Gastrocnemius medialis (tissue), 4 donors: ENCODE data around the gene TNFSF13. TPM values are rescaled to one million over a fixed set of nuclear protein-coding genes. Genes with fewer than 3 reads are reported as not detected.

ENCODE experiments used
- ATAC-seq, 2 donors: fragments of 150-250 bp; one replicate each; pipeline ENCODE4 v1.9.1; 2016
- DNase-seq, 2 donors: peaks; one replicate each; pipeline ENCODE4 v3.0.0-alpha.2; 2019
- H3K27ac ChIP-seq, 4 donors: fragments of 200-600 bp; sonication (generic); 1 replicate in 1 of 4; 2 replicates in 3 of 4; pipeline ENCODE4 v1.5.1; 2016 to 2018; ENCODE audit warnings: mild to moderate bottlenecking in 2 of 4, moderate library complexity in 1 of 4
- H3K27me3 ChIP-seq, 3 donors: fragments of 200-600 bp; sonication (generic) in 2 of 3; 1 replicate in 1 of 3; 2 replicates in 2 of 3; pipeline versions ENCODE4 v1.5.1 to v1.6.0; 2016 to 2019; ENCODE audit warnings: mild to moderate bottlenecking in 1 of 3, moderate library complexity in 1 of 3
- H3K36me3 ChIP-seq, 2 donors: fragments of 200-600 bp; sonication (generic) in 1 of 2; one replicate each; pipeline ENCODE4 v1.5.1; 2017 to 2018
- H3K4me1 ChIP-seq, 2 donors: fragments of 200-600 bp; sonication (generic) in 1 of 2; one replicate each; pipeline ENCODE4 v1.5.1; 2016 to 2017; ENCODE audit warnings: mild to moderate bottlenecking in 2 of 2
- H3K4me3 ChIP-seq, 4 donors: fragments of 200-600 bp; sonication (generic) in 3 of 4; 1 replicate in 1 of 4; 2 replicates in 3 of 4; pipeline ENCODE4 v1.5.1; 2016 to 2019; ENCODE audit warnings: mild to moderate bottlenecking in 2 of 4
- H3K9me3 ChIP-seq, 3 donors: fragments of 200-600 bp; sonication (generic) in 2 of 3; 1 replicate in 1 of 3; 2 replicates in 2 of 3; pipeline ENCODE4 v1.5.1; 2016 to 2019
- POLR2A ChIP-seq, 2 donors: fragments of 450-650 bp; IDR thresholded peaks; one replicate each; pipeline ENCODE4 v1.6.1; 2017; ENCODE audit warnings: antibody characterized with exemption in 2 of 2, mild to moderate bottlenecking in 2 of 2, moderate library complexity in 2 of 2
- in situ Hi-C, 4 donors: fragments of 200-750 bp; cut with MboI; loops; one replicate each; pipeline versions ENCODE4 v1.15.0 to v1.8.0; 2017; ENCODE audit warnings: low sequenced_read_pairs in 4 of 4
- intact Hi-C: fragments of 100-400 bp; cut with DNase I; formaldehyde crosslinking; loops from one replicate; pipeline ENCODE4 v1.15.1; 2023; ENCODE audit warnings: low total_unique reads
- total RNA-seq, 4 donors: library from RNA; depleted of rRNA; stranded (reverse); fragments of >200 nt; gene quantifications; one replicate each; pipeline versions ENCODE4 v1.1.0 to v1.2.3, GENCODE V29; 2016
- TF ChIP-seq, protein P1 (sequence below), 5 experiments: fragments of 450-650 bp in 3 of 5; fragments of 200-600 bp in 2 of 5; sonication (generic) in 2 of 5; IDR thresholded peaks in 4 of 5; conservative IDR thresholded peaks in 1 of 5; 1 replicate in 4 of 5; 2 replicates in 1 of 5; pipeline ENCODE4 v1.5.1; 2016 to 2019; ENCODE audit warnings: antibody characterized with exemption in 5 of 5, mild to moderate bottlenecking in 3 of 5, moderate library complexity in 3 of 5

Gene TNFSF13
- total RNA-seq, 4 donors from 2014 or later, result 2.8 to 8.4 (median 5.0) TPM

DNA sequence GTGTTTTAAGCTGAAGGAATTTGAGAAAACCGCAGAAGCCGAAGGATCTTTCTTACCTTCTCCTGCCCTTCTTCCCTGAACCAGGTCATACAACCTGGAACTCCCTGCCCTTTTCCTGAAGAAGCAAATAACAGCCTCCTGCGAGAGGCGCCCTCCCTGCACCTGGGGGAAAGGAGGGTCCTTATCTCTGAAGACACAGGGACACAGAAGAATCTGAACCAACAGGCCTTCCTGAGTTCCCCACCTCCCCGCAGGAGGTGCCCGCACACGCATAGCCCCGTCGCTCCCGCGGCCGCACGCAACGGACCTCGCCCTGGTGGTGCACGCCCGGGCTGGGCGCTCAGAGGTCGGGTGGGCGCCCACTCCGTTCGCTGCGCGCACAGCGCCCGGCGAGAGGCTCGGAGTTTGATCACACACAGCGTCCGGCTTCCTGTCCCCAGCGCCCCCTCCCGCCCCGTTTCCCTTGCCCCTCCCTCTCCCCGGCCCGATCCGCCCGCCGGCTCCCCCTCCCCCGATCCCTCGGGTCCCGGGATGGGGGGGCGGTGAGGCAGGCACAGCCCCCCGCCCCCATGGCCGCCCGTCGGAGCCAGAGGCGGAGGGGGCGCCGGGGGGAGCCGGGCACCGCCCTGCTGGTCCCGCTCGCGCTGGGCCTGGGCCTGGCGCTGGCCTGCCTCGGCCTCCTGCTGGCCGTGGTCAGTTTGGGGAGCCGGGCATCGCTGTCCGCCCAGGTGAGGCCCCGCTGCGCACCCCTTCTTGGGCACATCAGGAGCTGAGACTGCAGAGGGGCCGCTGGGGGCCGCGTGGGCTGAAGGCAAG, 9.8 kb upstream of the TNFSF13 start, which contains the start of gene TNFSF12:
Gene TNFSF12 (plus strand): TSS at position 474 of the 816 bp plus-strand sequence. CDS start 96 bp downstream, at position 570.
- DNase-seq (peak; percentile 35 to 41), ATAC-seq (peak; percentile 68 to 71)
- peaks cover 4 to 13% of the 10 kb centered on the region in 2 donors for H3K4me1 ChIP-seq
- intact Hi-C loops (no loop called here), in situ Hi-C loops (loop anchor here in 1 of 4 donors (25.0 kb wide), 1 partner anchor 186 kb away; the partner anchor contains the start of genes KCTD11 and TMEM95)
- H3K27me3 ChIP-seq, result no peaks in the 10 kb centered on the region
- H3K4me3 ChIP-seq, result peak within 1 kb of the TSS; percentile 62 to 85 (median 66)
- H3K36me3 ChIP-seq, result no peaks in the 10 kb centered on the region
- TF ChIP-seq POLR2A (IDR thresholded peaks at IDR 0.05), result peak in 1 of 2 donors; percentile 28
- TF ChIP-seq, protein P1, sequence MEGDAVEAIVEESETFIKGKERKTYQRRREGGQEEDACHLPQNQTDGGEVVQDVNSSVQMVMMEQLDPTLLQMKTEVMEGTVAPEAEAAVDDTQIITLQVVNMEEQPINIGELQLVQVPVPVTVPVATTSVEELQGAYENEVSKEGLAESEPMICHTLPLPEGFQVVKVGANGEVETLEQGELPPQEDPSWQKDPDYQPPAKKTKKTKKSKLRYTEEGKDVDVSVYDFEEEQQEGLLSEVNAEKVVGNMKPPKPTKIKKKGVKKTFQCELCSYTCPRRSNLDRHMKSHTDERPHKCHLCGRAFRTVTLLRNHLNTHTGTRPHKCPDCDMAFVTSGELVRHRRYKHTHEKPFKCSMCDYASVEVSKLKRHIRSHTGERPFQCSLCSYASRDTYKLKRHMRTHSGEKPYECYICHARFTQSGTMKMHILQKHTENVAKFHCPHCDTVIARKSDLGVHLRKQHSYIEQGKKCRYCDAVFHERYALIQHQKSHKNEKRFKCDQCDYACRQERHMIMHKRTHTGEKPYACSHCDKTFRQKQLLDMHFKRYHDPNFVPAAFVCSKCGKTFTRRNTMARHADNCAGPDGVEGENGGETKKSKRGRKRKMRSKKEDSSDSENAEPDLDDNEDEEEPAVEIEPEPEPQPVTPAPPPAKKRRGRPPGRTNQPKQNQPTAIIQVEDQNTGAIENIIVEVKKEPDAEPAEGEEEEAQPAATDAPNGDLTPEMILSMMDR (IDR thresholded peaks at IDR 0.05 in 4 of 5, conservative IDR thresholded peaks at IDR 0.05 in 1 of 5), result peak in 2 of 5 experiments; percentile 17 to 39
- H3K27ac ChIP-seq, result peak within 1 kb of the TSS; percentile 62 to 81 (median 76)
- no peaks in the 10 kb centered on the region for H3K9me3 ChIP-seq

DNA sequence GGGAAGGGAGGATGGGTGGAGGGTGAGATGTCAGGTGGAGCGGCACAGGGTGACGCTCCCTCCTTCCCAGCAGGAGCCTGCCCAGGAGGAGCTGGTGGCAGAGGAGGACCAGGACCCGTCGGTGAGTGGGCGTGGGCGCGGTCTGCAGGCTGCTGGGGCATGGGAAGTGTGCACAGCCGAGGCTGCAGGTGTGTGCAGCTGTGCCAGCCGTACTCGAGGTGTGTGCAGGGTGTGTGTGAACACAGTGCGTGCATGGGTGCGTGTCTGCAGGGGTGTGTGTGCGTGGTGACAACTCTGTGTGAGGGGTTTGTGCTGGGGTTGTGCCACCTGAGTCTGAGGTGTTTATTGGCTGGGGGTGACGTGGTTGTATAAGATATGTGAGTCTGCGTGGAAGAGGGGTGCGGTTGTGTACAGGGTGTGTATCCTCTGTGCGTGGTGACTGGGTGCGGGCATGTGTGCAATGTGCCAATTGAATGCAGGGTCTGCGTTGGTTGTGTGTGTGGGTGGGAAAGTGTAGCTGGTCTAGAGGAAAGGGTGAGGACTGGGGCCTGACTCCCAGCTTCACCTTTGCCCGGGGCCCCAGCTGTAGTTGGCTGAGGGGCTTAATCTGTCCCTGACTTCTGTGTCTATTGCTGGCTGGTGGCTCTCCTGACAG, 9.0 kb upstream of the TNFSF13 start:
- DNase-seq (no peak), ATAC-seq (peak; percentile 36 to 52)
- Histone ChIP-seq H3K4me3 (peak overlapping the region; percentile 62 to 85 (median 66)), H3K4me1 (peaks cover 4 to 13% of the 10 kb centered on the region in 2 donors), H3K27me3 (no peaks in the 10 kb centered on the region), H3K9me3 (no peaks in the 10 kb centered on the region), H3K36me3 (no peaks in the 10 kb centered on the region), H3K27ac (peak overlapping the region; percentile 62 to 81 (median 76))
- TF ChIP-seq, protein P1 (IDR thresholded peaks at IDR 0.05 in 4 of 5, conservative IDR thresholded peaks at IDR 0.05 in 1 of 5), result peak in 1 of 5 experiments; percentile 1
- no peak for TF ChIP-seq POLR2A (IDR thresholded peaks at IDR 0.05)
- in situ Hi-C loops, result loop anchor here in 2 of 4 donors (10.0 to 25.0 kb wide), 3 partner anchors 45 to 187 kb away; partner anchors contain the start of genes CHRNB1 (in 1 of the 2), FGF11 (in 1 of the 2), KCTD11 (in 1 of the 2) and SPEM2 (in 1 of the 2)
- intact Hi-C loops, result no loop called here

DNA sequence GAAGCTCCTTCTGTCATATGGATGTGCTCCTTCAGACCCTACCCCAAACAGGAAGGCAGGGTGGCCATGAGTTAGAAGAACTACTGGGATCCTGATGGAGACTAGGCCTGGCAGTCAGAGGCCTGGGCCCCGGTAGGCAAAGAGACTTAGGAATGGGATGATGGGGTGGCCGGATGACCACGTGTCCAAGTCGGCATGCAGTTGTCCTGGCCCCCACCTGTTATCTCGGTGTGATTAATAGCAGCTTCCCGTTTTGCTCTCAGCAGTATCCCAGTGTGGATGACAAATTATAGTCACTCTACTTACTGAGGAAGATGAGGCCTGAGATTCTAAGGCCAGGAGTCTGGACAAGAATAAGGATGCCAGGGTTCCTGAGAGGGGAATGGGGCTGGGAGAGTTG, 8.2 kb upstream of the TNFSF13 start:
- in situ Hi-C loops (loop anchor here in 1 of 4 donors (10.0 to 25.0 kb wide), 2 partner anchors 46 to 113 kb away; partner anchors contain the start of genes CHRNB1, FGF11, SPEM2 and SPEM3), intact Hi-C loops (no loop called here)
- ATAC-seq, result no peak
- H3K4me3 ChIP-seq, result no peak overlapping the region
- H3K9me3 ChIP-seq, result no peaks in the 10 kb centered on the region
- peaks cover 4 to 13% of the 10 kb centered on the region in 2 donors for H3K4me1 ChIP-seq
- no peaks in the 10 kb centered on the region for H3K36me3 ChIP-seq
- TF ChIP-seq, protein P1 (IDR thresholded peaks at IDR 0.05 in 4 of 5, conservative IDR thresholded peaks at IDR 0.05 in 1 of 5), result no peak
- no peak for TF ChIP-seq POLR2A (IDR thresholded peaks at IDR 0.05)
- H3K27me3 ChIP-seq, result no peaks in the 10 kb centered on the region
- DNase-seq, result no peak
- peak overlapping the region in 3 of 4 donors; percentile 62 to 81 (median 81) for H3K27ac ChIP-seq

DNA sequence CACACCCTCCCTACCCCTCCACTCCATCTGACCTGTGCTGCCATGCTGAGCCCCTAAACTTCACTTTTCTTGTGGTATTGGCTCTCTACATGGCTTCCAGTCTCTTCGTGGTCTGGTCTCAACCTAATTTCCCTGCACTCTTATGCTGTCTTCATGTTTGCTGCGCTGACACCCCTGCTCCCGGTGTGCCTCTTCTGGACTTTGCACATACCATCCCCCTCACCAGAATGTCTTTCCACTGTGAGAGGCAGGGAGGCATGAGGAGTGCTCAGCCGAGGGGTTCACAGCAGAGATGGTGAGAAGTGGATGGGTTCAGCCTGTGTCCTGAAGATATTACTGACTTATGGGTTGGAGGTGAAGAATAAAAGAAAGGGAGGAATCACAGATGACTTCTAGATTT, 7.2 kb upstream of the TNFSF13 start:
- H3K4me1 ChIP-seq, result peaks cover 4 to 13% of the 10 kb centered on the region in 2 donors
- ATAC-seq, result no peak
- DNase-seq, result no peak
- no peaks in the 10 kb centered on the region for H3K27me3 ChIP-seq
- no peaks in the 10 kb centered on the region for H3K9me3 ChIP-seq
- H3K36me3 ChIP-seq, result no peaks in the 10 kb centered on the region
- in situ Hi-C loops (loop anchor here in 1 of 4 donors (10.0 to 25.0 kb wide), 2 partner anchors 47 to 114 kb away; partner anchors contain the start of genes CHRNB1, FGF11, SPEM2 and SPEM3), intact Hi-C loops (no loop called here)
- H3K27ac ChIP-seq, result no peak overlapping the region
- H3K4me3 ChIP-seq, result no peak overlapping the region
- TF ChIP-seq, protein P1 (IDR thresholded peaks at IDR 0.05 in 4 of 5, conservative IDR thresholded peaks at IDR 0.05 in 1 of 5), result no peak
- no peak for TF ChIP-seq POLR2A (IDR thresholded peaks at IDR 0.05)
